Endodermal cell (in vitro differentiated cells): Measurements from ENCODE around the gene AQP12A. TPM values are rescaled to one million over a fixed set of nuclear protein-coding genes. Genes with fewer than 3 reads are reported as not detected.
"Not testable (repeated sequence)": the region's sequence is repeated elsewhere in the genome, so short reads cannot be mapped to it uniquely, and the experiment has no call there.

Source experiments
- DNase-seq: peaks from one replicate; pipeline ENCODE4 v3.0.0-alpha.2; 2017
- H3K27ac ChIP-seq: 2 replicates; pipeline ENCODE4 v1.5.1; 2013; ENCODE audit warnings: mild to moderate bottlenecking, low read depth, low read length, moderate library complexity
- H3K27me3 ChIP-seq: 2 replicates; pipeline ENCODE4 v1.6.1; 2013; ENCODE audit warnings: mild to moderate bottlenecking, low read length, moderate library complexity; ENCODE audit not compliant: insufficient read depth, control insufficient read depth, poor library complexity, severe bottlenecking
- H3K36me3 ChIP-seq: 2 replicates; pipeline ENCODE4 v1.7.0; 2013; ENCODE audit warnings: mild to moderate bottlenecking, low read length, moderate library complexity; ENCODE audit not compliant: control insufficient read depth, insufficient read depth
- H3K4me1 ChIP-seq: one replicate; pipeline ENCODE4 v1.7.0; 2013; ENCODE audit warnings: low read length; ENCODE audit not compliant: control insufficient read depth, insufficient read depth
- H3K4me3 ChIP-seq: 2 replicates; pipeline ENCODE4 v1.5.1; 2013; ENCODE audit warnings: mild to moderate bottlenecking, low read length, moderate library complexity
- H3K9ac ChIP-seq: 2 replicates; pipeline ENCODE4 v1.6.1; 2013; ENCODE audit warnings: mild to moderate bottlenecking, low read length, moderate library complexity; ENCODE audit not compliant: poor library complexity, severe bottlenecking; ENCODE audit errors: extremely low read depth
- H3K9me3 ChIP-seq: 2 replicates; pipeline ENCODE4 v1.6.1; 2013; ENCODE audit warnings: mild to moderate bottlenecking, low read length, moderate library complexity; ENCODE audit not compliant: control insufficient read depth
- H3K27ac Mint-ChIP-seq: 2 replicates; pipeline ENCODE4 v1.8.0; 2020; ENCODE audit warnings: mixed read lengths
- H3K27me3 Mint-ChIP-seq: 2 replicates; pipeline ENCODE4 v1.8.0; 2021; ENCODE audit warnings: mild to moderate bottlenecking, mixed read lengths; ENCODE audit not compliant: insufficient read depth
- H3K36me3 Mint-ChIP-seq: 2 replicates; pipeline ENCODE4 v1.8.0; 2020; ENCODE audit warnings: low read depth, mixed read lengths
- H3K4me1 Mint-ChIP-seq: 2 replicates; pipeline ENCODE4 v1.8.0; 2020; ENCODE audit warnings: mixed read lengths
- H3K4me3 Mint-ChIP-seq: 2 replicates; pipeline ENCODE4 v1.8.0; 2020; ENCODE audit warnings: mild to moderate bottlenecking, moderate library complexity, mixed read lengths
- H3K9me3 Mint-ChIP-seq: 2 replicates; pipeline ENCODE4 v1.8.0; 2020; ENCODE audit warnings: mild to moderate bottlenecking, mixed read lengths
- WGBS, 2 experiments: methylation state at CpG; one replicate each; pipeline versions ENCODE4 v1.1.5 to v1.1.7; 2013; ENCODE audit warnings: missing lambda C conversion rate in 2 of 2, mixed read lengths in 1 of 2; ENCODE audit not compliant: insufficient coverage in 1 of 2, insufficient read length in 1 of 2; 5-methylcytosine and 5-hydroxymethylcytosine counted together
- total RNA-seq, 2 donors: library from RNA; stranded (reverse); fragmentation: NEBNext Ultra II Directional in 1 of 2; extraction: Animal tissue kit (Norgen Biotek cat#: 25700) in 1 of 2; gene quantifications; 2 replicates in 1 of 2; 3 replicates in 1 of 2; pipeline ENCODE4 v1.2.1, GENCODE V29; 2021

Gene AQP12A
- total RNA-seq, 2 donors from 2014 or later, result not detected

DNA sequence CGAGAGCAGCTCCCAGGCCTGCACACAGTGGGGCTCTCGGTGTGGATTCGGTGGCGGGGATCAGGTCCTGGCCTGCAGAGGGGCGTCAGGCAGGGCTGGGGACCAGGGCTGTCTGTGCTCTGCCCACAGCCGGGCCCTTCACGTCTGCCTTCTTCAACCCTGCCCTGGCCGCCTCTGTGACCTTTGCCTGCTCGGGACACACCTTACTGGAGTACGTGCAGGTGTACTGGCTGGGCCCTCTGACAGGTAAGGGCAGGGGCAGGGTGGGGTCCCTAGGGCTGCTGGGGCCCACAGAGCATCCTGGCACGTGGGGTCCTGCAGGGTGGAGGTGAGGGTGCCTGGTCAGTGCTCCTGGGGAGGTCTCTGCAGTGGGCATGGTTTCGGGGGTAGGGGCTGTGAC lies 2.6 kb downstream of the AQP12A start:
- H3K9ac ChIP-seq, H3K9me3 ChIP-seq, H3K9me3 Mint-ChIP-seq, H3K27me3 Mint-ChIP-seq, H3K27ac Mint-ChIP-seq, H3K4me1 ChIP-seq, H3K36me3 ChIP-seq, H3K4me3 Mint-ChIP-seq, H3K27ac ChIP-seq, DNase-seq, H3K36me3 Mint-ChIP-seq, H3K4me3 ChIP-seq, H3K4me1 Mint-ChIP-seq, H3K27me3 ChIP-seq: not testable (repeated sequence)
- WGBS, 2 experiments, result no CpG with 5 or more reads among the region's 12 CpGs

DNA sequence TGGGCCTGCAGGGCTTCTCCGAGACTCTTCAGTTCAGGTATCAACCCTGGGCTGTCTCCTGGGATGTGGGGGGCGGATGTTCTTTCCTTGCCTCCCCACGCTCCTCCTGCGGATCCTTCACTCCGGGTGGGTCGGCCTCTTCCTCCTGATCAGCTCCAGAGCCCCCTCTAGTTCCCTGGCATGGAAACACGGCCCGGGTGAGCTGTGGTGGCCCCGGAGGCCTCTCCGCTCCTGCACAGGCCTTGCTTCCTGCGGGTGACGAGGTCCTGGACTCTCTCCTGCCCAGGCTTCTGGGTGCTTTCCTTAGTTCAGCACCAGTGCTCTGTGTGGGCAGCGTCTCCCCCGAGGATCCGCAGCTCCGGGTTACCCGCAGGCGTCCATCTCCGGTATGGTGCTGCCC lies 3.9 kb downstream of the AQP12A start:
- H3K4me3 ChIP-seq, H3K36me3 ChIP-seq, H3K9me3 Mint-ChIP-seq, H3K4me1 ChIP-seq, H3K36me3 Mint-ChIP-seq, H3K4me3 Mint-ChIP-seq, H3K27ac ChIP-seq, H3K9me3 ChIP-seq, H3K27me3 ChIP-seq, H3K4me1 Mint-ChIP-seq, H3K27me3 Mint-ChIP-seq, H3K9ac ChIP-seq, DNase-seq, H3K27ac Mint-ChIP-seq: not testable (repeated sequence)
- WGBS, 2 experiments, result no CpG with 5 or more reads among the region's 19 CpGs

DNA sequence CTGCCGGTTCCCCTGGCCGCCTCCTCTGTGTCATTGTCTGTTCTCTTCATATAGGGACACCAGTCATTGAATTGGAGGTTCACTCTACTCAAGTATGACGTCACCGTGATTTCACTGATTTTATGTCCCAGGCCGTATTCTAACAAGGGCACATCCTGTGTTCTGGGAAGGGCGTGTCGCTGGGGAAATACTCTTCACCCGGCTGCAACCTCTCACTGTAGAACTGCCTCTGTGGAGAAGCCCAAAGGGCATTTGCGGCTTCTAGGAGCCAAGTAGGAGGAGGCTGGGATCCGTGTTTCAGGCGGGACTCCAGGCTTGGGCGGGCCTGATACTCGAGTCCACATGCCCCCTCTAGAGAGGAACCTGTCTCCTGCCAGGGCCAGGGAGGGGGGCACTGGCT lies 4.8 kb downstream of the AQP12A start:
- not testable (repeated sequence) for H3K4me1 Mint-ChIP-seq, H3K27me3 Mint-ChIP-seq, H3K4me1 ChIP-seq, H3K36me3 Mint-ChIP-seq, H3K9me3 ChIP-seq, H3K36me3 ChIP-seq, H3K9ac ChIP-seq, H3K4me3 ChIP-seq, DNase-seq, H3K9me3 Mint-ChIP-seq, H3K27ac ChIP-seq, H3K27ac Mint-ChIP-seq, H3K27me3 ChIP-seq, H3K4me3 Mint-ChIP-seq
- 93% methylated on average over 2 of the region's 13 CpGs; no CpG with 5 or more reads in 1 of the 2 experiments for WGBS, 2 experiments

DNA sequence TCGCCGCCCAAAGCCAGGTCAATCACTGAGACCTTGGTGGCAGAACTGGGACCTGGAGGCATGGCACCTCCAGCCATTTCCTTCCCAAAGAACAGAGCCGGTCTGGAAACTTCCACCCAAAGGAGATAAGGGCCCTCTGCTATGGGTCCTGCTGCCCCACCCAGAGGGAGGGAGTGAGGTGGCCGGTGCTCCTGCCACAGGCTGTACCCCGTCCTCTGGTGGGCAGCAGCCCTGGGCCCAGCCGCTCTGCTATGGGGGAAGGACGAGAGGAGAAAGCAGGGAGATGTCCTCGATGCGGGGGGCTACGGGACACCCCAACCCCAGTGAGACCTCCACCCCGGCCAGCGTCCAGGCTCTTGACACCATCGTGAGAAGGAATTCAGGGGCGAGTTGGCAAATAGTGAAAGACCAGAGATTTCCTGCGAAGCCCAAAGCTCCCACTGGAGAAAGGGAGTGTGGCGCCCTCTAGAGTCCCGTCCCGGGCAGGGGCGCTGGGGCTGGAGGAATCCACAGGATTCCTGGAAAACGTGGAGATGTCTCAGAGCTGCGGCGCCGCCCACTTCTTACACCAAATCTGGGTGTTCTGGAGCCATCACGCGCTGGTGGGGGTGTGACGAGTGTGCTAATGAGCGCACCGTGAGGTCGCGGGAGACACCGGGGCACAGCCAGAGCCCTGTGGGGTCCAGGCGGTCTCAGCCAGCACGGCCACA lies 7.3 kb downstream of the AQP12A start:
- WGBS, 2 experiments, result 14 to 50% methylated on average over 1 of the region's 33 CpGs
- not testable (repeated sequence) for H3K4me3 ChIP-seq, H3K9me3 ChIP-seq, H3K9ac ChIP-seq, DNase-seq, H3K27ac ChIP-seq, H3K27ac Mint-ChIP-seq, H3K36me3 ChIP-seq, H3K4me1 Mint-ChIP-seq, H3K36me3 Mint-ChIP-seq, H3K4me1 ChIP-seq, H3K27me3 ChIP-seq, H3K4me3 Mint-ChIP-seq, H3K9me3 Mint-ChIP-seq, H3K27me3 Mint-ChIP-seq

DNA sequence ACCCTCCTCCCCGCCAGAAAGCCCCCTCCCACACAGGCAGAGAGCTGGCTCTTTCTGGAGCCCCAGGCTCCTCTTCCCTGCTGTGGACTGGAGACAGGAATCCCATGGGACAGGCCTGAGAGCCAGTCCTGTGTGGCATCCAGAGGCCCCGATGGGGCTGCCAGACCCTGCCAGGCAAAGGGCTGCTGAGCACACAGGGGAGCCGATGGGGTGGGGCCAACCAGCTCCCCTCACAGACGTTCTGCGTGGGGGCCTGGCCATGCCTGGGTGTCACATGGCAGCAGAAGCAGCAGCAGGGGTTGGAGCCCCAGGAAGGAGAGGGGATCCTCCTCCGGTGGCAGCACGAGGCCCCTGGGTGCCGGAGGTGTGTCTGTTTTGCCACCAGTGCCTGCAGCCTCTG lies 8.2 kb downstream of the AQP12A start:
- H3K36me3 ChIP-seq, H3K36me3 Mint-ChIP-seq: not testable (repeated sequence)

DNA sequence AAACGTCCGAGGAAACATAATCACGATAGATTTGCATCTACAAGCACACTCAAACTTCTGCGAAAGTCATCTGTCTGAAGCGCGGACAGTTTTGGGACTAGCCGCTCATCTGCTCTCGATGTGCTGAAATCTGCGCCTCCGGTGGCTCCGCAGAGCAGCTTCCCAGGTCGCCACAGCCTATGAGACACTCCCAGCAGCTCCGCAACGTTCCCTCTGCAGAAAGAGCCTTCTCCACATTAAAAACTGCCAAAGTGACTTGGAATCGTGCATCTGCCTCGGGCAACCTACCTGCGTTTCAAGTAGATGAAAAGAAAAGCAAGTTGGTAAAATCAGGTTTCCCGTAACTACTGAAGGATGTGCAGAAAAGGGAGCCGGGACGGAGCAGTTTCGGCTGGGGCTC lies 8.9 kb downstream of the AQP12A start:
- H3K27me3 Mint-ChIP-seq, H3K4me3 ChIP-seq, DNase-seq, H3K9ac ChIP-seq, H3K9me3 Mint-ChIP-seq, H3K27ac ChIP-seq, H3K4me3 Mint-ChIP-seq, H3K36me3 Mint-ChIP-seq, H3K27ac Mint-ChIP-seq, H3K4me1 Mint-ChIP-seq, H3K27me3 ChIP-seq, H3K9me3 ChIP-seq, H3K36me3 ChIP-seq, H3K4me1 ChIP-seq: not testable (repeated sequence)
- WGBS, 2 experiments, result 82 to 86% methylated on average over 14 to 18 of the region's 21 CpGs

More for the DNA sequence above, 8.2 kb downstream of the AQP12A start:
- not testable (repeated sequence) for H3K4me1 Mint-ChIP-seq, H3K4me3 Mint-ChIP-seq, H3K27me3 Mint-ChIP-seq, H3K9ac ChIP-seq, H3K27ac Mint-ChIP-seq, DNase-seq, H3K27me3 ChIP-seq, H3K27ac ChIP-seq, H3K4me3 ChIP-seq, H3K9me3 ChIP-seq, H3K9me3 Mint-ChIP-seq, H3K4me1 ChIP-seq
- 77 to 100% methylated on average over 1 to 5 of the region's 8 CpGs for WGBS, 2 experiments
